NCI-H460 (cell line): Measurements from ENCODE around the gene LENG8. TPM values are rescaled to one million over a fixed set of nuclear protein-coding genes. Genes with fewer than 3 reads are reported as not detected.
"Not testable (repeated sequence)": the region's sequence is repeated elsewhere in the genome, so short reads cannot be mapped to it uniquely, and the experiment has no call there.

Experiments used
- DNase-seq: peaks from one replicate; pipeline ENCODE4 v3.0.0-alpha.2; 2016; ENCODE audit warnings: low read depth; ENCODE audit errors: extremely low read depth
- small RNA-seq, 2 experiments: library from RNA; depleted of rRNA; stranded (forward); fragments of <200 nt; gene quantifications; one replicate each; pipeline ENCODE3, GENCODE V24; 2014
- total RNA-seq: library from RNA; depleted of rRNA; stranded (reverse); fragments of >200 nt; shearing (Covaris generic); gene quantifications from 2 replicates; pipeline ENCODE4 v1.2.3, GENCODE V29; 2014; rRNA removed

LENG8 gene
- total RNA-seq, 1 experiment from 2014 or later: 30.4 TPM

- not testable (repeated sequence) for DNase-seq
Measured at GRCh38 chr19:54508487-54508886, 59.5 kb downstream of the LENG8 start.

DNA sequence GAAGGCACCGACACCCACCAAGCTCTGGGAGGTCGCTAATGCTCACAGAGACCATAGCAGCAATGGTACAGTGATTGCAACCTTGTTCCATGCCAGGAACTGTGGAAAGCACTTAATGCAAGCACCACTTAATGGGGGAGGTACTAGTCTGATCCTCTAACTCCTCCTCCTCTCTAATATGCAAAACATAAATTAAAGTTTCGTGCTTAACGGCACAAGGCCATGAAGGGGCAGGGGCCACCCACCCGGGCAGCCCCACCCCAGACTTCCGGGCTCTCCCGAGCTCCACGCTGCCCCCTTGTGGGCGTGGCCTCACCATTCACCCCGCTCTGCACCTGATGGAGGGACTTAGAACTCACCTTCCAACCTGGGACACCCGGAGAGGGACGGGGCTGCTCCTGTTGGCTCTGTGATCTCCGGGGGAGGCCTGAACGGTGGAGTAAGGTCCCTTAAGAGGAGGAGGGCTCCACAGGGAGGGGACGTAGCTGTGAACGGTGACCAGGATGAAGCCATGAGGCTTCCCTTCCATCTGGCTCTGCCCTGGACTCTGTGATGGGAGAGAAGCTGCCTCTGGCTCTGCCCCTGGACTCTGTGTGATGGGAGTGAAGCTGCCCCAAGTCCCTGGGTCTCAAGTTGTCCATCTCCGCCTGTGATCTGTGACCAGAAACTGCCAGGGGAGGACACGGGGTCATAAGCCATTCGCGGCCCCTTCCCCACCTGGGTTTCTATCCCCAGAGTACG, 60.4 kb downstream of the LENG8 start:
- DNase-seq: not testable (repeated sequence)

Small RNA genes within 50 kb of the gene (small RNA-seq; reads per million reads assigned to genes)
- 0 reads per million in 2 experiments for gene AC245884.3

Other genes with a start within 250 kb of the LENG8 start
- gene RPS9, start 248.3 kb upstream of the LENG8 start, total RNA-seq: 2,109 and 2,437 TPM in 2 replicates
- not detected in 2 replicates for gene LILRB3, start 226.2 kb upstream of the LENG8 start, total RNA-seq
- gene LILRA6, start 206.4 kb upstream of the LENG8 start, total RNA-seq: not detected in 2 replicates
- not detected in 2 replicates for gene LILRB5, start 191.9 kb upstream of the LENG8 start, total RNA-seq
- gene LILRB2, start 168.1 kb upstream of the LENG8 start, total RNA-seq: not detected in 2 replicates
- not detected in 2 replicates for gene LILRA5, start 136.0 kb upstream of the LENG8 start, total RNA-seq
- not detected in 2 replicates for gene LILRA4, start 110.0 kb upstream of the LENG8 start, total RNA-seq
- gene LAIR1, start 84.3 kb upstream of the LENG8 start, total RNA-seq: not detected in 2 replicates
- not detected in 2 replicates for gene TTYH1, start 33.7 kb upstream of the LENG8 start, total RNA-seq
- 6.2 and 8.2 TPM in 2 replicates for gene LENG9, start 14.6 kb downstream of the LENG8 start, total RNA-seq
- 0.17 TPM in 1 of 2 replicates, not detected in the other for gene CDC42EP5, start 24.1 kb downstream of the LENG8 start, total RNA-seq
- gene LAIR2, start 53.6 kb downstream of the LENG8 start, total RNA-seq: not detected in 2 replicates
- not detected in 2 replicates for gene LILRA2, start 124.6 kb downstream of the LENG8 start, total RNA-seq
- not detected in 2 replicates for gene LILRA1, start 144.4 kb downstream of the LENG8 start, total RNA-seq
- not detected in 2 replicates for gene LILRB1, start 181.3 kb downstream of the LENG8 start, total RNA-seq
- gene LILRB4, start 213.8 kb downstream of the LENG8 start, total RNA-seq: not detected in 2 replicates